Colonic mucosa (tissue), 4 donors: Measurements from ENCODE around the gene PPP1R16B. TPM values are rescaled to one million over a fixed set of nuclear protein-coding genes. Genes with fewer than 3 reads are reported as not detected.
A peak's percentile ranks its signal among the peaks of the same experiment; 100 is the strongest.
"Not testable (repeated sequence)": the region's sequence is repeated elsewhere in the genome, so short reads cannot be mapped to it uniquely, and the experiment has no call there.

Experiments used
- DNase-seq: peaks from one replicate; pipeline ENCODE4 v3.0.0-alpha.2; 2020
- H3K27ac ChIP-seq: fragments of 200-600 bp; one replicate; pipeline ENCODE4 v1.8.0; 2021
- H3K27me3 ChIP-seq: fragments of 200-600 bp; one replicate; pipeline ENCODE4 v1.8.0; 2021
- H3K36me3 ChIP-seq: fragments of 200-600 bp; one replicate; pipeline ENCODE4 v1.8.0; 2021
- H3K4me1 ChIP-seq: fragments of 200-600 bp; one replicate; pipeline ENCODE4 v1.8.0; 2021; ENCODE audit warnings: mild to moderate bottlenecking
- H3K4me3 ChIP-seq: fragments of 200-600 bp; one replicate; pipeline ENCODE4 v1.8.0; 2021
- H3K9ac ChIP-seq, 2 donors: one replicate each; pipeline ENCODE4 v1.7.0; 2013; ENCODE audit warnings: control low read depth in 2 of 2, low read depth in 2 of 2, low read length in 2 of 2
- H3K9me3 ChIP-seq: fragments of 200-600 bp; one replicate; pipeline ENCODE4 v1.8.0; 2021
- CTCF ChIP-seq: fragments of 200-600 bp; IDR thresholded peaks from one replicate; pipeline ENCODE4 v1.8.0; 2022; ENCODE audit warnings: antibody characterized with exemption, mild to moderate bottlenecking
- intact Hi-C: fragments of 100-400 bp; cut with DNase I; formaldehyde crosslinking; loops from one replicate; pipeline ENCODE4 v1.14.1; 2022
- total RNA-seq, 2 donors: library from RNA; stranded (reverse); fragmentation: NEBNext Ultra II Directional in 1 of 2; extraction: Animal tissue kit (Norgen Biotek cat#: 25700) in 1 of 2; gene quantifications; one replicate each; pipeline ENCODE4 v1.2.1, GENCODE V29; 2021
- donor health status: healthy.
- donor health status: DM: no; HTN: no; CAD: no.
- donor health status: DM: no; HTN: no; CAD: no.

PPP1R16B gene
- total RNA-seq, 2 donors from 2014 or later, result 2.0 to 2.1 TPM

DNA sequence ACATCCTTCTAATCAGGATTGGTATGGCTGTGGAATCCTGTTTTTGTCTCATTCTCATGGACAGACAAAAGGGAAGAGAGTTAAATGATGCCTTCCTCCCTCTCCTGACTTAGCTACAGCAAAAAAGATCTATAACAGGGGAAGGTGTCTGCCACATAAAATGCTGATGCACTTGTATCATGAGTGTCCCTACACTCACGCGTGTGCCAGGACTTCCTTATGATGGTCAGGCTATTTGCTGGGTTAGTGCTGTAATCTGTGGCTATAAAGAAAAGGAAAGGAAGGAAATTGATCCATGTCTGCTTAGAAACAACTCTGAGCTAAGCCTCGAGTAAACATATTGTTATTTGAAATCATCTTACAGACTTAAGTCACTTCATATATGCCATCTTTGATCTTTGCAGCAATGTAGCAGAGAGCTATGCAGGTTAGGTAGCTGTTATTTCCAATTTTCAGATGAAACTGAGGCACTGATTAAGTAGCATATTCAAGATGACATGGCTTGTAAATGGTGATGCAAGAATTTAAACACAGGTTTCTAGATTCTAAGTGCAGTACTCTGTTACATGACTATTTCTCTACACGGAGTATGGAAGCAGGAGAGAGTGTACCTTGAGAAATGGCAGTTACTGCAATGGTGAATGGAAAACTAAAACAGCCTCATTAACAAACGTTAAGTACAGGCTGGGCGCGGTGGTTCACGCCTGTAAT, 148.3 kb downstream of the PPP1R16B start:
- Histone ChIP-seq H3K4me3 (no peak overlapping the region), H3K9ac (no peak overlapping the region), H3K4me1 (no peaks in the 10 kb centered on the region), H3K27ac (no peak overlapping the region), H3K27me3 (no peaks in the 10 kb centered on the region), H3K9me3 (no peaks in the 10 kb centered on the region), H3K36me3 (no peaks in the 10 kb centered on the region)
- TF ChIP-seq CTCF, result no peak
- intact Hi-C loops, result no loop called here
- no peak for DNase-seq

- Histone ChIP-seq H3K9me3 (no peaks in the 10 kb centered on the region), H3K36me3 (no peaks in the 10 kb centered on the region), H3K4me1 (no peaks in the 10 kb centered on the region), H3K4me3 (no peak overlapping the region), H3K27ac (no peak overlapping the region), H3K27me3 (no peaks in the 10 kb centered on the region), H3K9ac (no peak overlapping the region)
- intact Hi-C loops, result no loop called here
- no peak for DNase-seq
- no peak for TF ChIP-seq CTCF
Observed at GRCh38 chr20:38957235-38957876, 151.9 kb downstream of the PPP1R16B start.

GRCh38 chr20:38957915-38958485, 152.5 kb downstream of the PPP1R16B start:
- H3K27me3 ChIP-seq, result no peaks in the 10 kb centered on the region
- H3K36me3 ChIP-seq, result no peaks in the 10 kb centered on the region
- intact Hi-C loops, result no loop called here
- no peak overlapping the region for H3K4me3 ChIP-seq
- H3K4me1 ChIP-seq, result no peaks in the 10 kb centered on the region
- TF ChIP-seq CTCF, result no peak
- H3K9ac ChIP-seq, result no peak overlapping the region
- DNase-seq, result no peak
- H3K9me3 ChIP-seq, result no peaks in the 10 kb centered on the region
- no peak overlapping the region for H3K27ac ChIP-seq

DNA sequence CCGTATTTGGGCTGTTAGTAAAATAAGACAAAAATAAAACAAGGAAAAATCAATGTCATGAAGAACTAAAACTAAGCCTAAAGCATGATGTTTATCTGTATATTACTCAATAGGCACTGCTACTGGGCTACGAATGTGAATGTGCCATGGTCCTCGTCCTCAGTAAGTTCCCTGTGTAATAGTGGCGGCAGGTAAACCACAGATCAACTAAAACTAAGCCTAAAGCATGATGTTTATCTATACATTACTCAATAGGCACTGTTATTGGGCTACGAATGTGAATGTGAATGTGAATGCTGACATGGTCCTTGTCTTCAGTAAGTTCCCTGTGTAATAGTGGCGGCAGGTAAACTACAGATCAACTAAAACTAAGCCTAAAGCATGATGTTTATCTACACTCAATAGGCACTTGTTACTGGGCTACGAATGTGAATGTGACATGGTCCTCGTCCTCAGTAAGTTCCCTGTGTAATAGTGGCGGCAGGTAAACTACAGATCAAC, 154.7 kb downstream of the PPP1R16B start:
- H3K36me3 ChIP-seq, H3K27me3 ChIP-seq, H3K4me3 ChIP-seq, intact Hi-C loops, H3K9me3 ChIP-seq, H3K27ac ChIP-seq, H3K9ac ChIP-seq, DNase-seq, H3K4me1 ChIP-seq: not testable (repeated sequence)

DNA sequence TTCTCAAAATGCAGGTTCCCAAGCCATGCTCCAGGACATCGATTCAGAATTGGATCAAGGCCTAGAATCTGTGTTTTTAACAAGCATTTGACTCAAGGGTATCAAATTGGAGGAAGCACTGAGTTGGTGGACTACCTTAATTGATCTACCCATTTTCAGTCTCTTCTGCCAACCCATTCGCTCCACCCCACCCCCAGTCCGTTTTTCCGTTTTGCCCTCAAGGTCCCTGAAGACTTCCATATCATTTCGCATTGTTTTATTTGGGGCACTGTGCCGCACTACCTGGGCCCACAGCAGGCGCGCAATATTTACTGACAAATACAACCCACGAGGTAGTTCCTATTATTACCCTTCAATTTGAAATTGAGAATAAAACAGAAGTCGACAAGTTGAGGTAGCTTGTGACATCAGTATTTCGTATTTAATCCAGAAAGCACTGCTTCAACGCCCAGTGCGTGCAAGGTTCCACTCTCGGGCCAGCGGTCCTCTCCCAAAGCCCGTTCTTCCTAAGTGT, 156.1 kb downstream of the PPP1R16B start:
- Histone ChIP-seq H3K27me3 (no peaks in the 10 kb centered on the region), H3K4me1 (no peaks in the 10 kb centered on the region), H3K9me3 (no peaks in the 10 kb centered on the region), H3K9ac (peak overlapping the region; percentile 70 to 76), H3K27ac (peak overlapping the region; percentile 94), H3K4me3 (peak overlapping the region; percentile 100), H3K36me3 (no peaks in the 10 kb centered on the region)
- intact Hi-C loops, result no loop called here
- TF ChIP-seq CTCF, result no peak
- no peak for DNase-seq
